Astrocyte (in vitro differentiated cells and primary cell): ENCODE measurements around the gene PPM1A. TPM values are rescaled to one million over a fixed set of nuclear protein-coding genes. Genes with fewer than 3 reads are reported as not detected.

Source experiments
- DNase-seq: peaks from one replicate; pipeline ENCODE4 v3.0.0-alpha.2; 2010; ENCODE audit warnings: low read depth
- FAIRE-seq: peaks from 2 replicates; lab custom pipeline; 2011; peaks lifted over from hg19 to GRCh38; lab: Jason Lieb, UNC
- H2AFZ ChIP-seq: 2 replicates; pipeline ENCODE4 v1.6.0; 2012; ENCODE audit warnings: low read depth, low read length, inconsistent platforms
- H3K27ac ChIP-seq: 2 replicates; pipeline ENCODE4 v1.5.1; 2011; ENCODE audit warnings: low read depth, low read length, inconsistent platforms
- H3K27me3 ChIP-seq: 2 replicates; pipeline ENCODE4 v1.6.0; 2011; ENCODE audit warnings: low read length, inconsistent platforms; ENCODE audit not compliant: insufficient read depth
- H3K36me3 ChIP-seq: 2 replicates; pipeline ENCODE4 v1.5.1; 2011; ENCODE audit warnings: low read length, inconsistent platforms; ENCODE audit not compliant: insufficient read depth
- H3K4me1 ChIP-seq: 2 replicates; pipeline ENCODE4 v1.5.1; 2011; ENCODE audit warnings: low read length, inconsistent platforms; ENCODE audit not compliant: insufficient read depth
- H3K4me2 ChIP-seq: 2 replicates; pipeline ENCODE4 v1.6.0; 2012; ENCODE audit warnings: low read length, inconsistent platforms
- H3K4me3 ChIP-seq: 2 replicates; pipeline ENCODE4 v1.5.1; 2011; ENCODE audit warnings: low read depth, mild to moderate bottlenecking, low read length, inconsistent platforms; ENCODE audit not compliant: insufficient read depth
- H3K79me2 ChIP-seq: 2 replicates; pipeline ENCODE4 v1.6.0; 2012; ENCODE audit warnings: mild to moderate bottlenecking, low read length, inconsistent platforms; ENCODE audit not compliant: insufficient read depth
- H3K9ac ChIP-seq: 2 replicates; pipeline ENCODE4 v1.6.0; 2012; ENCODE audit warnings: mild to moderate bottlenecking, low read length, inconsistent platforms
- H3K9me3 ChIP-seq: 2 replicates; pipeline ENCODE4 v1.5.1; 2012; ENCODE audit warnings: low read depth, mild to moderate bottlenecking, low read length, inconsistent platforms; ENCODE audit not compliant: insufficient read depth
- H4K20me1 ChIP-seq: 2 replicates; pipeline ENCODE4 v1.6.0; 2012; ENCODE audit warnings: low read length, inconsistent platforms; ENCODE audit not compliant: insufficient read depth
- H3K27ac Mint-ChIP-seq: one replicate; pipeline ENCODE4 v1.8.0; 2021; ENCODE audit warnings: mild to moderate bottlenecking, mixed read lengths; ENCODE audit not compliant: unreplicated experiment
- H3K27me3 Mint-ChIP-seq: one replicate; pipeline ENCODE4 v1.8.0; 2021; ENCODE audit warnings: low read depth, mixed read lengths; ENCODE audit not compliant: unreplicated experiment
- H3K36me3 Mint-ChIP-seq: one replicate; pipeline ENCODE4 v1.8.0; 2021; ENCODE audit warnings: low read depth, mixed read lengths; ENCODE audit not compliant: unreplicated experiment
- H3K4me1 Mint-ChIP-seq: one replicate; pipeline ENCODE4 v1.8.0; 2021; ENCODE audit warnings: low read depth, mixed read lengths; ENCODE audit not compliant: unreplicated experiment
- H3K4me3 Mint-ChIP-seq: one replicate; pipeline ENCODE4 v1.8.0; 2021; ENCODE audit warnings: mild to moderate bottlenecking, moderate library complexity, mixed read lengths; ENCODE audit not compliant: unreplicated experiment
- H3K9me3 Mint-ChIP-seq: one replicate; pipeline ENCODE4 v1.8.0; 2021; ENCODE audit warnings: mild to moderate bottlenecking, mixed read lengths; ENCODE audit not compliant: unreplicated experiment
- EZH2 ChIP-seq: IDR thresholded peaks from 2 replicates; pipeline ENCODE4 v1.6.1; 2012; ENCODE audit warnings: mild to moderate bottlenecking, low read length, inconsistent platforms; ENCODE audit not compliant: insufficient read depth
- total RNA-seq: library from RNA; stranded (reverse); gene quantifications from 2 replicates; pipeline ENCODE4 v1.2.1, GENCODE V29; 2021
- TF ChIP-seq, protein P1 (sequence below): IDR thresholded peaks from 2 replicates; pipeline ENCODE4 v1.5.1; 2011; ENCODE audit warnings: low read depth, mild to moderate bottlenecking, inconsistent platforms, low read length, moderate library complexity; ENCODE audit not compliant: insufficient read depth

PPM1A gene
- total RNA-seq, 1 donor from 2014 or later = 50.3 TPM

DNA sequence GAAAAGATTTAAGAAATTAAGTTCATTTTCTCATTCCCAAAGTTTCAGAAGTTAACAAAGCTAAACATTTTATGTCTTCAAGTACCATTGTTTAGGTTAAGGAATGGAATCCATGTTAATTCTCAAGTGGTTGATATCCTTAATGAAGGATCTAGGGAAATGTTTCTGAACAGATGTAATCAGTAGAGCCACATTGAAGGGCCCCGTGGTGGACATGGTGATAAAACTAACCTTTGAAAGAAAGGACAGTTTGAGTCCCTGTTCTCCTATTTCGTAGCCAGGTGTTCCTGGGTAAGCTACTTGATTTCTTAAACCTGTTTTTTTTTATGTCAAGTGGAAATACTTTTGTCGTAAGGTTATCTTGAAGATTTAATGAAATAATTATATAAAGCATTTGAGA is 4.6 kb downstream of the PPM1A start:
- H3K9me3 ChIP-seq = no peaks in the 10 kb centered on the region
- FAIRE-seq (no peak), DNase-seq (no peak)
- peaks cover 85% of the 10 kb centered on the region for H3K79me2 ChIP-seq
- no peak overlapping the region for H3K4me2 ChIP-seq
- peaks cover 5% of the 10 kb centered on the region for H3K4me1 ChIP-seq
- no peak overlapping the region for H3K27ac Mint-ChIP-seq
- H3K27me3 Mint-ChIP-seq = no peaks in the 10 kb centered on the region
- no peak for TF ChIP-seq EZH2
- TF ChIP-seq, protein P1, sequence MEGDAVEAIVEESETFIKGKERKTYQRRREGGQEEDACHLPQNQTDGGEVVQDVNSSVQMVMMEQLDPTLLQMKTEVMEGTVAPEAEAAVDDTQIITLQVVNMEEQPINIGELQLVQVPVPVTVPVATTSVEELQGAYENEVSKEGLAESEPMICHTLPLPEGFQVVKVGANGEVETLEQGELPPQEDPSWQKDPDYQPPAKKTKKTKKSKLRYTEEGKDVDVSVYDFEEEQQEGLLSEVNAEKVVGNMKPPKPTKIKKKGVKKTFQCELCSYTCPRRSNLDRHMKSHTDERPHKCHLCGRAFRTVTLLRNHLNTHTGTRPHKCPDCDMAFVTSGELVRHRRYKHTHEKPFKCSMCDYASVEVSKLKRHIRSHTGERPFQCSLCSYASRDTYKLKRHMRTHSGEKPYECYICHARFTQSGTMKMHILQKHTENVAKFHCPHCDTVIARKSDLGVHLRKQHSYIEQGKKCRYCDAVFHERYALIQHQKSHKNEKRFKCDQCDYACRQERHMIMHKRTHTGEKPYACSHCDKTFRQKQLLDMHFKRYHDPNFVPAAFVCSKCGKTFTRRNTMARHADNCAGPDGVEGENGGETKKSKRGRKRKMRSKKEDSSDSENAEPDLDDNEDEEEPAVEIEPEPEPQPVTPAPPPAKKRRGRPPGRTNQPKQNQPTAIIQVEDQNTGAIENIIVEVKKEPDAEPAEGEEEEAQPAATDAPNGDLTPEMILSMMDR = no peak
- peaks cover 20% of the 10 kb centered on the region for H3K4me1 Mint-ChIP-seq
- H3K4me3 ChIP-seq = no peak overlapping the region
- no peak overlapping the region for H2AFZ ChIP-seq
- H4K20me1 ChIP-seq = peaks cover 73% of the 10 kb centered on the region
- H3K36me3 ChIP-seq = no peaks in the 10 kb centered on the region
- no peaks in the 10 kb centered on the region for H3K36me3 Mint-ChIP-seq
- H3K9ac ChIP-seq = no peak overlapping the region
- H3K9me3 Mint-ChIP-seq = no peaks in the 10 kb centered on the region
- H3K27ac ChIP-seq = no peak overlapping the region
- no peaks in the 10 kb centered on the region for H3K27me3 ChIP-seq
- H3K4me3 Mint-ChIP-seq = no peak overlapping the region

DNA sequence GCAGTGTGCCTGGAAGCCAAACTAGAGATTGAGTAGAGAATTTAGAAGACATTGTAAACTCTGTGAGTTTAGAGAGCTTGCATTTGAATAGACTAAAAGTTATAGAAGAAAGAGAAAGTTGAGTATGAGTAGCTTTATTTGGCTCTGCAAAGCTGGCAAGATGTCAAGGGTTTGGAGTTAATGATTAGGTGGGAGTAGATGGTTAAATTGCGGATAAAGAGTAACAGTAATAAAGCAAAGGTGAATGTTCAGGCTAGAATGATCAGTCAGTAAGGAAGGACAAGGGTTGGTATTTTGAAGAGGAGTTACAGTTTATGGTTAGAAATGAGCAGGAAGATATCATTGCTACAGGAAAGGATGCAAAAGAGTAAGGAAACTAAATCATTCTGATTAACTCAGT is 5.2 kb downstream of the PPM1A start:
- Histone ChIP-seq H2AFZ (no peak overlapping the region), H3K4me3 (no peak overlapping the region), H3K27me3 (no peaks in the 10 kb centered on the region), H4K20me1 (peaks cover 77% of the 10 kb centered on the region), H3K36me3 (no peaks in the 10 kb centered on the region), H3K4me2 (no peak overlapping the region), H3K4me1 (peaks cover 5% of the 10 kb centered on the region), H3K9me3 (no peaks in the 10 kb centered on the region), H3K27ac (no peak overlapping the region), H3K9ac (no peak overlapping the region), H3K79me2 (peaks cover 91% of the 10 kb centered on the region)
- Mint-ChIP-seq H3K9me3 (no peaks in the 10 kb centered on the region), H3K27me3 (no peaks in the 10 kb centered on the region), H3K27ac (no peak overlapping the region), H3K4me3 (no peak overlapping the region), H3K36me3 (no peaks in the 10 kb centered on the region), H3K4me1 (peaks cover 22% of the 10 kb centered on the region)
- DNase-seq (no peak), FAIRE-seq (no peak)
- TF ChIP-seq EZH2 = no peak
- TF ChIP-seq, protein P1 = no peak

DNA sequence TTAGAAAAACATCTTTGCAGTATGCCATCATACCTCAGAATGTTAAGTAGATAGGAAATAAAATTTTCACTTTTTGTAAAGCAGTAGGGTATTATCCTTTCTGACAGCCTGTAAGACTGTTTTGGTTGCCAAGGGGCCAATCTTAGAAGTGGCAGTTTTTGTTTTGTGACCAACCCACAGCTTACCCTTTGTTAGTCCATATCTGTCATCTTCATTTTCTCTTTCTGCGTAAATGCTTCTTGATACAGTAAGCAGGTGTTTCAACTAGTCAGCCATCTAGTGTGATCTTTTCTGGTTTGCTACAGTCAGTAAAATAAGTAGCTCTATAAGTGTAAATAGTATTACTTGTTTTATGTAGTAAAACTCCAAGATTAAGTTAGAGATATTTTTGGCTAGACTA is 8.8 kb downstream of the PPM1A start:
- H3K4me3 Mint-ChIP-seq = no peak overlapping the region
- DNase-seq (no peak), FAIRE-seq (no peak)
- no peak overlapping the region for H2AFZ ChIP-seq
- no peak overlapping the region for H3K9ac ChIP-seq
- TF ChIP-seq, protein P1 = no peak
- no peak for TF ChIP-seq EZH2
- no peaks in the 10 kb centered on the region for H3K27me3 ChIP-seq
- H3K4me3 ChIP-seq = no peak overlapping the region
- no peaks in the 10 kb centered on the region for H3K9me3 Mint-ChIP-seq
- H3K4me1 ChIP-seq = no peaks in the 10 kb centered on the region
- H3K36me3 ChIP-seq = no peaks in the 10 kb centered on the region
- H3K36me3 Mint-ChIP-seq = no peaks in the 10 kb centered on the region
- no peak overlapping the region for H3K4me2 ChIP-seq
- H3K27ac Mint-ChIP-seq = no peak overlapping the region
- no peak overlapping the region for H3K27ac ChIP-seq
- no peaks in the 10 kb centered on the region for H3K27me3 Mint-ChIP-seq
- peaks cover 65% of the 10 kb centered on the region for H4K20me1 ChIP-seq
- peaks cover 12% of the 10 kb centered on the region for H3K4me1 Mint-ChIP-seq
- H3K79me2 ChIP-seq = peaks cover 97% of the 10 kb centered on the region
- no peaks in the 10 kb centered on the region for H3K9me3 ChIP-seq
